ENCODE results near the gene NTN3.

Gene NTN3

GRCh38 chr16:2476345-2476720 is 5.2 kb downstream of the NTN3 start:
- H3K27ac ChIP-seq (ENCODE audit: low read length): no peak overlapping the region
- peaks cover 9% of the 10 kb centered on the region for H3K27me3 ChIP-seq (ENCODE audit: insufficient read depth, low read length, poor library complexity)
- H3K79me2 ChIP-seq (ENCODE audit: insufficient read depth, low read length): peaks cover 60% of the 10 kb centered on the region
- TF ChIP-seq EZH2 (IDR thresholded peaks at IDR 0.05; ENCODE audit: borderline replicate concordance, low read depth, low read length, severe bottlenecking): no peak
- TF ChIP-seq, protein P1, sequence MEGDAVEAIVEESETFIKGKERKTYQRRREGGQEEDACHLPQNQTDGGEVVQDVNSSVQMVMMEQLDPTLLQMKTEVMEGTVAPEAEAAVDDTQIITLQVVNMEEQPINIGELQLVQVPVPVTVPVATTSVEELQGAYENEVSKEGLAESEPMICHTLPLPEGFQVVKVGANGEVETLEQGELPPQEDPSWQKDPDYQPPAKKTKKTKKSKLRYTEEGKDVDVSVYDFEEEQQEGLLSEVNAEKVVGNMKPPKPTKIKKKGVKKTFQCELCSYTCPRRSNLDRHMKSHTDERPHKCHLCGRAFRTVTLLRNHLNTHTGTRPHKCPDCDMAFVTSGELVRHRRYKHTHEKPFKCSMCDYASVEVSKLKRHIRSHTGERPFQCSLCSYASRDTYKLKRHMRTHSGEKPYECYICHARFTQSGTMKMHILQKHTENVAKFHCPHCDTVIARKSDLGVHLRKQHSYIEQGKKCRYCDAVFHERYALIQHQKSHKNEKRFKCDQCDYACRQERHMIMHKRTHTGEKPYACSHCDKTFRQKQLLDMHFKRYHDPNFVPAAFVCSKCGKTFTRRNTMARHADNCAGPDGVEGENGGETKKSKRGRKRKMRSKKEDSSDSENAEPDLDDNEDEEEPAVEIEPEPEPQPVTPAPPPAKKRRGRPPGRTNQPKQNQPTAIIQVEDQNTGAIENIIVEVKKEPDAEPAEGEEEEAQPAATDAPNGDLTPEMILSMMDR (IDR thresholded peaks at IDR 0.05; ENCODE audit: borderline replicate concordance, extremely low read depth, low read length, poor library complexity, severe bottlenecking): no peak
- H3K9ac ChIP-seq (ENCODE audit: low read depth, low read length): peak overlapping the region; percentile 97
- H3K4me2 ChIP-seq (ENCODE audit: insufficient read depth, low read length): peak overlapping the region; percentile 80
- H4K20me1 ChIP-seq (ENCODE audit: insufficient read depth, low read length): peaks cover 68% of the 10 kb centered on the region
- H2AFZ ChIP-seq (ENCODE audit: low read depth, low read length): no peak overlapping the region
- peak overlapping the region in 1 of 2 experiments; percentile 96; a peak in 2 of 4 replicates for H3K4me3 ChIP-seq (ENCODE audit: low read depth in 1 of 2, low read length in 2 of 2)
- no peak for DNase-seq
- no peak for ATAC-seq (ENCODE audit: insufficient read depth, low read depth)
- H3K4me1 ChIP-seq (ENCODE audit: insufficient read depth, low read length): peaks cover 47% of the 10 kb centered on the region
- H3K36me3 ChIP-seq (ENCODE audit: insufficient read depth, low read length): peaks cover 3% of the 10 kb centered on the region; the same call in 1 of the 2 replicates
- no peaks in the 10 kb centered on the region for H3K9me3 ChIP-seq (ENCODE audit: insufficient read depth, low read length, severe bottlenecking)

- DNase-seq (no peak), ATAC-seq (ENCODE audit: insufficient read depth, low read depth) (no peak)
- H3K79me2 ChIP-seq (ENCODE audit: insufficient read depth, low read length): peaks cover 64% of the 10 kb centered on the region
- H3K4me3 ChIP-seq (ENCODE audit: low read depth in 1 of 2, low read length in 2 of 2): no peak overlapping the region
- peak overlapping the region; percentile 97; the same call in 1 of the 2 replicates for H3K9ac ChIP-seq (ENCODE audit: low read depth, low read length)
- peaks cover 69% of the 10 kb centered on the region for H4K20me1 ChIP-seq (ENCODE audit: insufficient read depth, low read length)
- H2AFZ ChIP-seq (ENCODE audit: low read depth, low read length): no peak overlapping the region
- peaks cover 3% of the 10 kb centered on the region; the same call in 1 of the 2 replicates for H3K36me3 ChIP-seq (ENCODE audit: insufficient read depth, low read length)
- H3K27me3 ChIP-seq (ENCODE audit: insufficient read depth, low read length, poor library complexity): peaks cover 7% of the 10 kb centered on the region
- H3K4me2 ChIP-seq (ENCODE audit: insufficient read depth, low read length): peak overlapping the region; percentile 80; the same call in 1 of the 2 replicates
- no peak overlapping the region for H3K27ac ChIP-seq (ENCODE audit: low read length)
- peaks cover 43% of the 10 kb centered on the region for H3K4me1 ChIP-seq (ENCODE audit: insufficient read depth, low read length)
- TF ChIP-seq, protein P1 (IDR thresholded peaks at IDR 0.05; ENCODE audit: borderline replicate concordance, extremely low read depth, low read length, poor library complexity, severe bottlenecking): no peak
- TF ChIP-seq EZH2 (IDR thresholded peaks at IDR 0.05; ENCODE audit: borderline replicate concordance, low read depth, low read length, severe bottlenecking): no peak
- no peaks in the 10 kb centered on the region for H3K9me3 ChIP-seq (ENCODE audit: insufficient read depth, low read length, severe bottlenecking)
Measured at GRCh38 chr16:2476741-2477140, 5.6 kb downstream of the NTN3 start.

DNA sequence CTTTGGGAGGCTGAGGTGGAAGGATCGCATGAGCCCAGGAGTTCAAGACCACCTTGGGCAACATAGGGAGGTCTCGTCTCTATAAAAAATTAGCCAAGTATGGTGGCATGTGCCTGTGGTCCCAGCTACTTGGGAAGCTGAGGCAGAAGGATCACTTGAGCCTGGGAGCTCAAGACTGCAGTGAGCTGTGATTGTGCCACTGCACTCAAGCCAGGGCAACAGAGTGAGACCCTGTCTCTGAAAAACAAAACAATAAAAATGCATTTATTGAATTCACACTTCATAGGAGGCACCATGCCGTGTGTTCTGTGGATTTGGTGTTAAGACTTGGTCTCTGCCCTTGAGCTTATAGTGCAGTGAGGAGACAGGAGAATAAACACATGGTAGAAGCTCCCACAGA is 6.2 kb downstream of the NTN3 start:
- no peak overlapping the region for H3K4me2 ChIP-seq (ENCODE audit: insufficient read depth, low read length)
- DNase-seq: no peak
- peaks cover 70% of the 10 kb centered on the region for H3K79me2 ChIP-seq (ENCODE audit: insufficient read depth, low read length)
- H3K4me1 ChIP-seq (ENCODE audit: insufficient read depth, low read length): peaks cover 37% of the 10 kb centered on the region
- H3K27ac ChIP-seq (ENCODE audit: low read length): no peak overlapping the region
- H3K9ac ChIP-seq (ENCODE audit: low read depth, low read length): no peak overlapping the region
- peaks cover 2% of the 10 kb centered on the region for H3K27me3 ChIP-seq (ENCODE audit: insufficient read depth, low read length, poor library complexity)
- H3K4me3 ChIP-seq (ENCODE audit: low read depth in 1 of 2, low read length in 2 of 2): no peak overlapping the region
- peaks cover 69% of the 10 kb centered on the region for H4K20me1 ChIP-seq (ENCODE audit: insufficient read depth, low read length)
- ATAC-seq (ENCODE audit: insufficient read depth, low read depth): no peak
- TF ChIP-seq, protein P1 (IDR thresholded peaks at IDR 0.05; ENCODE audit: borderline replicate concordance, extremely low read depth, low read length, poor library complexity, severe bottlenecking): no peak
- TF ChIP-seq EZH2 (IDR thresholded peaks at IDR 0.05; ENCODE audit: borderline replicate concordance, low read depth, low read length, severe bottlenecking): no peak
- no peaks in the 10 kb centered on the region for H3K9me3 ChIP-seq (ENCODE audit: insufficient read depth, low read length, severe bottlenecking)
- H3K36me3 ChIP-seq (ENCODE audit: insufficient read depth, low read length): peaks cover 3% of the 10 kb centered on the region; the same call in 1 of the 2 replicates
- H2AFZ ChIP-seq (ENCODE audit: low read depth, low read length): no peak overlapping the region
